Stimulated activated CD4-positive, alpha-beta T cell treated with anti-CD3 and anti-CD28 coated beads, Interleukin-15, amount 100 ng/mL, for 1 hour (primary cell): ENCODE results near the gene TSFM.

Source experiments
- DNase-seq, 2 donors: peaks; one replicate each; pipeline ENCODE4 v3.0.0-alpha.2; 2020; ENCODE audit warnings: low read depth in 1 of 2, low spot score in 1 of 2

Gene TSFM

DNA sequence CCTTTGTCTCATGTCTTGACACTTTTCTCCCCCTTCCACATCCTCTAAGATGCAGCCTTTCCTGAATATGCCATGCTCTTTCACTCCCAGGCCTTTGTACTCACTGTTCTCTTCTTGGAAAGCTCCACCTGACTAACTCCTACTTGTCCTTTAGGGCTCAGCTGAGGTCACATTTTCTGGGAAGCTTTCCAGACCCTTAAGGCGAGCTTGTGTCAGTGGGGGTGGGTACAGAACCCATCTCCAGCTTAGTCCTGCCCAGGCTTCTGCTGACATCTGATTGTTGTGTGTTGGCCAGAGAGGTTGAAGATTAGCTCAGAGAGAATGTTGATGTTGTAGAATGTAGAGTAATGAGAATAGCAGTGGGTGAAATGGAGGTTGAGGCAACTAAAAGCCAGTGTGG lies 2.9 kb upstream of the TSFM start:
- no peak for DNase-seq

GRCh38 chr12:57780284-57780897 lies 2.2 kb upstream of the TSFM start:
- no peak for DNase-seq

- no peak for DNase-seq
Measured at GRCh38 chr12:57781244-57781643, 1.3 kb upstream of the TSFM start.

GRCh38 chr12:57781801-57782200 lies 786 bp upstream of the TSFM start:
- DNase-seq = no peak

- no peak for DNase-seq
Measured at GRCh38 chr12:57782243-57782607, 362 bp upstream of the TSFM start.

GRCh38 chr12:57783466-57783801 lies 847 bp downstream of the TSFM start:
- no peak for DNase-seq

DNA sequence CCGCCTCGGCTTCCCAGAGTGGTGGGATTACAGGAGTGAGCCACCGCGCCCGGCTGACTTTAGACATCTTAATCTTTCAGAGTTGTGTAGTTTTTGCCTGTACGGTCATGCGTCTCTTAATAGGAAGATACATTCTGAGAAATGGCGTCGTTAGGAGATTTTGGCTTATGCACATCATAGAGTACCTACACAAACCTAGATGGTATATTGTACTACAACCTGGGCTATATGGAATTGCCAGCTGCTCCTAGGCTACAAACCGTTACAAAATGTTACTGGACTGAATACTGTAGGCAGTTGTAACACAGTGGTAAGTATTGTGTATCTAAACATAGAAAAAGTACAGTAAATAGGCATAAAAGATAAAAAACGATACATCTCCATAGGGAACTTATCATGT lies 1.3 kb downstream of the TSFM start:
- no peak for DNase-seq

DNA sequence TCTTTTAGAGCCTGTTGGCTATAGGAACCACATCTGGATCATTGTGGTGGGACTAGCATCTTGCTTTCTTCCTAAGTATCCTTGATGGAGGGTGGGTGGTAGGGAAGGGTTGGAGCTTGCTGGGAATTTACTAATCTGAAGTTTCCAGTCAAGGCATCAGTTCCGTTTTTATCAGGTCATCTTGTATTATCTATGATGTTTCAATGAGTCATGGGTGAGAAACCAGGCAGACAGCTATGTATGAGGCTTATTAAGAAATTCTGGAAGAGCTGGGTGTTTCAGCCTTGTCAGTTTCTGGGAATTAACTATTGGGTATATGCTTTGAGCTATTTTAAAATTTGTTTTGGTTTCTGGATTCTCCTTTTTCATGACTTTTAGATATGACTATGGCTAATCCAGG lies 11.3 kb downstream of the TSFM start:
- no peak for DNase-seq

DNA sequence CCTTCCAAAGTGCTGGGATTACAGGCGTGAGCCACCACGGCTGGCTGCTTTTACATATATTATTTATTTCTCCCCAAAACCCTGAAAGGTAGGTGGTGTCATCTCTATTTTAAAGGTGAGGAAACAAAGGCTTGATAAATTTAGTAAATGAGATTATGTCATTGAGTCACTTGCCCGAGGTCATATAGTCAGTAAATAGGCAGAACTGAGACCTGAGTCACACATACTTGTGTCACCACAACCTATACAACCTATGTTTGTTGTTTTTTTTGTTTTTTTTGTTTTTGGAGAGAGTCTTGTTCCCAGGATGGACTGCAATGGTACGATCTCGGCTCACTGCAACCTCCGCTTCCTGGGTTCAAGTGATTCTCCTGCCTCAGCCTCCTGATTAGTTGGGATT lies 12.8 kb downstream of the TSFM start:
- DNase-seq = no peak

GRCh38 chr12:57796996-57797395 lies 14.4 kb downstream of the TSFM start:
- no peak for DNase-seq

DNA sequence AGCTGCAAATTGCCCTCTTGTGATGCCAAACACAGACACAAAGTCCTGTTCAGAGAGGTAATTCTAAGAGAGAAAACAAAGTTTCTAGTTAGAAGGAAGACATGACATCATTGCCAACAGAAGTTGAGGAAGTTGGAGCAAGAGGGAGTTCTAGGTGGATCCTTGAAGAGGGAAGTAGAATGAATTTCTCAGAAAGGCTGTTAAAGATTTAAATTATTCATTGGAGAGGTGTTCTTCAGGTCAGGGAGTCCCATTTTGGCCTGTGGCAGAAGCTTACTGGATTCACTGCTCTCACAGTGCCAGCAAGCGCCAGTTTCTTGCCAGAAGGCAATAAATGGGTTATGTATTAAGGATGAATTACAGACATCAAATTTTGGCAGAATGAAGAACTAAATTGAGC lies 15.3 kb downstream of the TSFM start:
- no peak for DNase-seq

DNA sequence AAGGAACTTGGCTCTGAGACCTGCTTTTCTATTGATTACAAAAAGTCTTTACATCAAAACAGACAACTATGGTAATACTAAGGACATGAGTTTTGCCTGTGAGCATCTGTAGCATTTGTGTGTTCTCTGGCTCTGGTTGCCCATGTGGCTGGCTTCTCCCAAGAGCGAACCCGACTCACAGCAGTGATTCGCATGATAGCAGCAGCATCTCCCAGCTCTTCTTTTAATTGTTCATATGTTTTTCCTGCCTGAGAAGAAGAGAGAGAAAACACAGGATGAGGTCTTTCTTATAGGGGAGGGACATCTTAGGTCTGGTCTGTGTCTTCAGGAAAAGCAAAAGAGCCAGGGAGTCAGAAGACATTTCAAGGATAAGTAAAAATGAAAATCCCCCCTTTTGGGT lies 18.4 kb downstream of the TSFM start:
- no peak for DNase-seq

DNA sequence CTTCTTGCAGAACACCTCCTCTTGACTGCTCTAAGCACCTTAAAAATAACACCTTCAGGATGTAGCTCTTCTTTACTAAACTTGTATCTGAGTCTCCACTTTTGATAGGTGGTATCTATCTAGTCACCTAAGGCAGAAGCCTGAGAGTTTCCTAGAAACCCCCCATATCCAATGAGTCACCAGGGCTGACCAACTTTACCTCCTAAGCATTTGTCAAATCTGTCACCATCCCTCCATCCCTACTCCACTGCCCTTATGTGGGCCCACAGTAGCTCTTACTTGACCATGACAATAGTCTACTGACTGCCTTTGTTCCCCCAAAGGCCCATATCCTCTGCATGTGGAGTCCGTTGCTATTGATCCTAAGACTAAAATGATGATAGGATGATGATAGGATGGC lies 20.0 kb downstream of the TSFM start:
- DNase-seq = no peak

GRCh38 chr12:57803319-57803893 lies 20.8 kb downstream of the TSFM start:
- no peak for DNase-seq

DNA sequence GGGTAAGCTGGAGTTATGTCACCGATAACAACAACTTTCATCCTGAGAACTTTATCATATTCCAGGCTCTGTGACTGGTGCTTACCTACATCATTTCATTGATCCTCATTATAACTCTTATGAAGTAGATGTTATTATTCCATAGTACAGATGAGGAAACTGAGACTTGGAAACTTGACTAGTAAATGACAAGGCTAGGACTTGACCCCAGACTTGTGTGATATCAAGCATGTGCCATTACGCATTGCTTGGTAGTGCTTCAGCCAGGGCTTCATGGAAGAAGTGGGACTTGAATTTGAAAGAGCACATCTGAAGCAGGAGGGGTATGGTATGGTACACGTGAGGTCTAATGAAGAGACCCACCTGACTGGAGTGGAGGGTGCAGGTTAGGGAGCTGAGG lies 24.1 kb downstream of the TSFM start:
- DNase-seq = no peak

- DNase-seq = no peak
Measured at GRCh38 chr12:57807285-57807684, 24.7 kb downstream of the TSFM start.

GRCh38 chr12:57808351-57808750 lies 25.8 kb downstream of the TSFM start:
- no peak for DNase-seq

- DNase-seq = no peak
Measured at GRCh38 chr12:57809425-57809824, 26.8 kb downstream of the TSFM start.

GRCh38 chr12:57810450-57810849 lies 27.9 kb downstream of the TSFM start:
- no peak for DNase-seq

DNA sequence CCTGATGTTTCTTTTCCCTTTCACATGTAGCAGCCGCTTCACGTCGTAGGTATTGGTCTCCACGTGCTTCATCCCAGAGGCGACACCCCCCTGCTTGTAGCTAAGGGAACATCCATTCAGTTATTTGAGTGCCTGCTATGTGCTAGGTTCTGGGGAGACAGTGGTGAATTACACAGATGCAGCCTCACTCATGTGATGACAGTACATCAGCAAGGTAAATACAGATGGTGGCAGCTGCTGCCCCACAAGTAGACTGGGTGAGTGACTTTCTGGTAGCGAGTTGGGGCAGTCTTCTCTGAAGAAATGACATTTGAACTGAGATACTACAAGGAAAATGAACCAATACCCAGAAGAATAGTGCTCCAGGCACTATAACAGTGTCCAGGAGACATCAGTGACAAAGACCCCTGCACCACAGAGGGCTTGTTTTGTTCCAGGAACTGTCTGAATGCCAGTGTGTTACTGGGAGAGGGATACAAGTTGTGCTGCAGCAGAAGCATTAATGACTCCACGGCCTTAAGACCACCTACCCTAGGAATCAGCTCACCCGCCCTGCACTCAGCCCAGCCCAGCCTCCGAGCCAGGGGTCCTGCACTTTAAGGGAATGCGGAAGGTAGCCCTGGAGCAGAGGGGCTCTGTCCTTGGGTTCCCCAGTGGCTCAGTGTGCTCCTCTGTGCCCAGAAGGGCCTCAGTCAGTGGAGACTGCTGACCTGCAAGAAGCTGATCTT lies 28.6 kb downstream of the TSFM start:
- no peak for DNase-seq

- no peak for DNase-seq
Measured at GRCh38 chr12:57813111-57813970, 30.8 kb downstream of the TSFM start.
